C4-2B (cell line): Measurements from ENCODE around the gene DAB1.

ENCODE experiments used
- CTCF ChIP-seq: fragments of 450-650 bp; conservative IDR thresholded peaks from 2 replicates; pipeline ENCODE4 v1.5.1; 2017; ENCODE audit warnings: mild to moderate bottlenecking
- ZFX ChIP-seq: fragments of 450-650 bp; IDR thresholded peaks from 2 replicates; pipeline ENCODE4 v1.6.1; 2017

GRCh38 chr1:57086154-57086553 lies 337.7 kb downstream of the DAB1 start:
- no peak for TF ChIP-seq CTCF
- no peak for TF ChIP-seq ZFX
